ENCODE results near the gene ACSM2B.

DNA sequence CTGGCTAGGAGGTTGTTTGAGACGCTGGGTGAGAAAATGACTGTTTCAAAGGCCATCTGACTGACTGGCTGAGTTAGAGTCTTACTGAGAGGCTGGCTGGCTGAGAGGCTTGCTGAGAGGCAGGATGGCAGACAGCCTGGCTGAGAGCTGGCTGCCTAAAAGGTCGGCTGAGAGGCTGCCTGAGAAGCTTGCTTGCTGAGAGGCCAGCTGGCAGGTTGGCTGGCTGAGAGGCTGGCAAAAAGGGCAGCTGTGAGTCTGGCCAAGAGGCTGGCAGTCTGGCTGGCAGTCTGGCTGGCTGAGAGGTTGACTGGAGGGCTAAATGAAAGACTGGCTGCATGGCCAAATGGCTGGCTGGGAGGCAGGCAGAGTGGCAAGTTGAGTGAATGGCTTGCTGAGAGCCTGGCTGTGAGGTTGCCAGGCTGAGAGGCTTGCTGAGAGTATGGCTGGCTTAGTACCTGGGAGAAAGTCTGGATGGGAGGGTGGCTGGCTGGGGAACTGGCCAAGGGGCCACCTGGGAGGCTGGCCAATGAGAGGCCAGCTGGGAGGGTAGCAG is 35.3 kb upstream of the ACSM2B start:
- TF ChIP-seq POLR2AphosphoS5 (IDR thresholded peaks at IDR 0.05) (no peak), SMC3 (conservative IDR thresholded peaks at IDR 0.05; ENCODE audit: poor library complexity) (no peak), EZH2 (IDR thresholded peaks at IDR 0.05; ENCODE audit: borderline replicate concordance, insufficient read depth, low read length, poor library complexity, severe bottlenecking) (no peak), RAD21 (conservative IDR thresholded peaks at IDR 0.05) (no peak), EP300 (conservative IDR thresholded peaks at IDR 0.05; ENCODE audit: poor library complexity, severe bottlenecking) (no peak)
- TF ChIP-seq, protein P1, sequence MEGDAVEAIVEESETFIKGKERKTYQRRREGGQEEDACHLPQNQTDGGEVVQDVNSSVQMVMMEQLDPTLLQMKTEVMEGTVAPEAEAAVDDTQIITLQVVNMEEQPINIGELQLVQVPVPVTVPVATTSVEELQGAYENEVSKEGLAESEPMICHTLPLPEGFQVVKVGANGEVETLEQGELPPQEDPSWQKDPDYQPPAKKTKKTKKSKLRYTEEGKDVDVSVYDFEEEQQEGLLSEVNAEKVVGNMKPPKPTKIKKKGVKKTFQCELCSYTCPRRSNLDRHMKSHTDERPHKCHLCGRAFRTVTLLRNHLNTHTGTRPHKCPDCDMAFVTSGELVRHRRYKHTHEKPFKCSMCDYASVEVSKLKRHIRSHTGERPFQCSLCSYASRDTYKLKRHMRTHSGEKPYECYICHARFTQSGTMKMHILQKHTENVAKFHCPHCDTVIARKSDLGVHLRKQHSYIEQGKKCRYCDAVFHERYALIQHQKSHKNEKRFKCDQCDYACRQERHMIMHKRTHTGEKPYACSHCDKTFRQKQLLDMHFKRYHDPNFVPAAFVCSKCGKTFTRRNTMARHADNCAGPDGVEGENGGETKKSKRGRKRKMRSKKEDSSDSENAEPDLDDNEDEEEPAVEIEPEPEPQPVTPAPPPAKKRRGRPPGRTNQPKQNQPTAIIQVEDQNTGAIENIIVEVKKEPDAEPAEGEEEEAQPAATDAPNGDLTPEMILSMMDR (IDR thresholded peaks at IDR 0.05; ENCODE audit: poor library complexity, severe bottlenecking) = no peak
- TF ChIP-seq, protein P2, sequence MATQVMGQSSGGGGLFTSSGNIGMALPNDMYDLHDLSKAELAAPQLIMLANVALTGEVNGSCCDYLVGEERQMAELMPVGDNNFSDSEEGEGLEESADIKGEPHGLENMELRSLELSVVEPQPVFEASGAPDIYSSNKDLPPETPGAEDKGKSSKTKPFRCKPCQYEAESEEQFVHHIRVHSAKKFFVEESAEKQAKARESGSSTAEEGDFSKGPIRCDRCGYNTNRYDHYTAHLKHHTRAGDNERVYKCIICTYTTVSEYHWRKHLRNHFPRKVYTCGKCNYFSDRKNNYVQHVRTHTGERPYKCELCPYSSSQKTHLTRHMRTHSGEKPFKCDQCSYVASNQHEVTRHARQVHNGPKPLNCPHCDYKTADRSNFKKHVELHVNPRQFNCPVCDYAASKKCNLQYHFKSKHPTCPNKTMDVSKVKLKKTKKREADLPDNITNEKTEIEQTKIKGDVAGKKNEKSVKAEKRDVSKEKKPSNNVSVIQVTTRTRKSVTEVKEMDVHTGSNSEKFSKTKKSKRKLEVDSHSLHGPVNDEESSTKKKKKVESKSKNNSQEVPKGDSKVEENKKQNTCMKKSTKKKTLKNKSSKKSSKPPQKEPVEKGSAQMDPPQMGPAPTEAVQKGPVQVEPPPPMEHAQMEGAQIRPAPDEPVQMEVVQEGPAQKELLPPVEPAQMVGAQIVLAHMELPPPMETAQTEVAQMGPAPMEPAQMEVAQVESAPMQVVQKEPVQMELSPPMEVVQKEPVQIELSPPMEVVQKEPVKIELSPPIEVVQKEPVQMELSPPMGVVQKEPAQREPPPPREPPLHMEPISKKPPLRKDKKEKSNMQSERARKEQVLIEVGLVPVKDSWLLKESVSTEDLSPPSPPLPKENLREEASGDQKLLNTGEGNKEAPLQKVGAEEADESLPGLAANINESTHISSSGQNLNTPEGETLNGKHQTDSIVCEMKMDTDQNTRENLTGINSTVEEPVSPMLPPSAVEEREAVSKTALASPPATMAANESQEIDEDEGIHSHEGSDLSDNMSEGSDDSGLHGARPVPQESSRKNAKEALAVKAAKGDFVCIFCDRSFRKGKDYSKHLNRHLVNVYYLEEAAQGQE (IDR thresholded peaks at IDR 0.05; ENCODE audit: borderline replicate concordance) = no peak
